GM18873 (cell line): ENCODE measurements around the gene GART.
"Not testable (repeated sequence)": the region's sequence is repeated elsewhere in the genome, so short reads cannot be mapped to it uniquely, and the experiment has no call there.

Source experiments
- ATAC-seq: cut with Tn5 transposase; IDR thresholded peaks from one replicate; pipeline ENCODE4 v1.9.1; 2021; ENCODE audit warnings: mild to moderate bottlenecking, moderate library complexity, moderate number of reproducible peaks; ENCODE audit not compliant: unreplicated experiment, low FRiP score

The GART gene

GRCh38 chr21:33522297-33522952 is 19.5 kb downstream of the GART start:
- ATAC-seq: no peak

GRCh38 chr21:33518899-33519298 is 23.0 kb downstream of the GART start:
- ATAC-seq: no peak

GRCh38 chr21:33514229-33514628 is 27.7 kb downstream of the GART start:
- no peak for ATAC-seq

- ATAC-seq: no peak
These were observed 29.4 kb downstream of the GART start for GRCh38 chr21:33512481-33512880.

- ATAC-seq: no peak
These were observed 30.3 kb downstream of the GART start for GRCh38 chr21:33511639-33512038.

GRCh38 chr21:33510826-33511225 is 31.1 kb downstream of the GART start:
- ATAC-seq: no peak

GRCh38 chr21:33507003-33507402 is 34.9 kb downstream of the GART start:
- ATAC-seq: not testable (repeated sequence)

- no peak for ATAC-seq
These were observed 36.1 kb downstream of the GART start for GRCh38 chr21:33505833-33506232.

GRCh38 chr21:33496345-33496744 is 45.6 kb downstream of the GART start:
- ATAC-seq: no peak

GRCh38 chr21:33495743-33496142 is 46.2 kb downstream of the GART start:
- no peak for ATAC-seq

- no peak for ATAC-seq
These were observed 48.2 kb downstream of the GART start for GRCh38 chr21:33493756-33494155.

- ATAC-seq: no peak
These were observed 49.3 kb downstream of the GART start for GRCh38 chr21:33492571-33492970.

- ATAC-seq: peak; percentile 94
These were observed 50.4 kb downstream of the GART start, which contains the start of gene DNAJC28 for GRCh38 chr21:33491373-33492102. DNAJC28 (minus strand) TSS chr21:33491716; CDS start chr21:33489393, 2,323 bp downstream.

- no peak for ATAC-seq
These were observed 50.9 kb downstream of the GART start for GRCh38 chr21:33490991-33491372.

GRCh38 chr21:33488936-33489335 is 53.0 kb downstream of the GART start:
- ATAC-seq: no peak

GRCh38 chr21:33487996-33488395 is 53.9 kb downstream of the GART start:
- ATAC-seq: no peak

GRCh38 chr21:33481314-33481943 is 60.5 kb downstream of the GART start:
- ATAC-seq: no peak

GRCh38 chr21:33480481-33481103 is 61.3 kb downstream of the GART start:
- no peak for ATAC-seq

GRCh38 chr21:33479679-33480480 is 62.0 kb downstream of the GART start, which contains the start of gene TMEM50B:
TMEM50B (minus strand) TSS chr21:33479974; CDS start chr21:33468885, 11,089 bp downstream.
- peak; percentile 85 for ATAC-seq
